ENCODE results near the gene NYNRIN. TPM values are rescaled to one million over a fixed set of nuclear protein-coding genes. Genes with fewer than 3 reads are reported as not detected.

The NYNRIN gene
- total RNA-seq, 1 experiment from 2014 or later = 2.7 TPM

- DNase-seq = no peak
- CTCF ChIA-PET = interaction anchor here (1.5 kb wide), 1 partner anchor 70 kb away, joined by 5 read pairs; no protein-coding TSS in a partner anchor
These were observed 37.5 kb upstream of the NYNRIN start for GRCh38 chr14:24361326-24361725.

DNA sequence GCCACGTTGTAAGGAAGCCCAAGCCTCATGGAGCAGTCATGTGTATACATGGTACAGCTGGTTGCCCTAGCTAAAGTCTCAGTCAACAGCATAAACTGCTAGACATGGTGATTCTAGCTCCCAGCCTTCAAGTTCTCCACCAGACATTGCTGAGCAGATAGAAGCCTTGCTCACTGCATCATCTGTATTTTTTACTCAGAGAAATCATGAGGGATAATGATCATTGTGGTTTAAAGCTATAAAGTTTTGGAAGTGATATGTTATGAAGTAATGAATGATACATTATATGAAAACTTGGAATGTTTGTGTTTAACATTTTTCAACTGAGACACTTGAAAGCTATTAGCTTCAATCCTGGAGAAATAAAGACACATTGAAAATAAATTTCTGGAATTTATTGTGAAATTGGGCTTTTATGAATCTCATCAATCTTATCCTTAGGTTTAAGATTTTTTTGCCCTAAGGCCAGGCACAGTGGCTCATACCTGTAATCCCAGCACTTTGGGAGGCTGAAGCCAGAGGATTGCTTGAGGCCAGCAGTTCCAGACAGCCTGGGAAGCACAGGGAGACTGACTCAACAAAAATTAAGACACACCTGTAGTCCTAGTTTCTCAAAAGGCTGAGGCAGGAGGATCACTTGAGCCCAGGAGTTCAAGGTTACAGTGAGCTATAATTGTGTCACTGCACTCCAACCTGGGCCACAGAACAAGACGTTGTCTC lies 36.4 kb upstream of the NYNRIN start:
- no peaks in the 10 kb centered on the region for H3F3A ChIP-seq (ENCODE audit: low read length, unreplicated experiment)
- CTCF ChIA-PET = interaction anchor here (1.5 kb wide), 1 partner anchor 69 kb away, joined by 5 read pairs; no protein-coding TSS in a partner anchor

More at GRCh38 chr14:24361326-24361725, 37.5 kb upstream of the NYNRIN start:
- Histone ChIP-seq H3K27ac (ENCODE audit: low read length) (no peak overlapping the region), H3K9ac (ENCODE audit: low read length) (no peak overlapping the region), H3K4me3 (ENCODE audit: low read length) (no peak overlapping the region), H4K20me1 (ENCODE audit: low read length) (no peaks in the 10 kb centered on the region), H3K79me2 (ENCODE audit: low read length) (no peaks in the 10 kb centered on the region), H3K36me3 (ENCODE audit: low read depth, low read length) (no peaks in the 10 kb centered on the region), H3K9me2 (replicated peaks; ENCODE audit: low read length) (no peaks in the 10 kb centered on the region), H3K9me3 (ENCODE audit: low read length) (no peaks in the 10 kb centered on the region), H2AFZ (ENCODE audit: low read length) (no peak overlapping the region), H3K4me1 (ENCODE audit: insufficient read depth, low read length) (peaks cover 15% of the 10 kb centered on the region), H3K27me3 (ENCODE audit: low read length) (no peaks in the 10 kb centered on the region), H3K4me2 (ENCODE audit: low read length) (no peak overlapping the region), H3F3A (ENCODE audit: low read length, unreplicated experiment) (no peaks in the 10 kb centered on the region)
- TF ChIP-seq EZH2 (IDR thresholded peaks at IDR 0.05; ENCODE audit: low read length, unreplicated experiment) (no peak), EZH2phosphoT487 (IDR thresholded peaks at IDR 0.05; ENCODE audit: borderline replicate concordance, low read length) (no peak)
- TF ChIP-seq, protein P1, sequence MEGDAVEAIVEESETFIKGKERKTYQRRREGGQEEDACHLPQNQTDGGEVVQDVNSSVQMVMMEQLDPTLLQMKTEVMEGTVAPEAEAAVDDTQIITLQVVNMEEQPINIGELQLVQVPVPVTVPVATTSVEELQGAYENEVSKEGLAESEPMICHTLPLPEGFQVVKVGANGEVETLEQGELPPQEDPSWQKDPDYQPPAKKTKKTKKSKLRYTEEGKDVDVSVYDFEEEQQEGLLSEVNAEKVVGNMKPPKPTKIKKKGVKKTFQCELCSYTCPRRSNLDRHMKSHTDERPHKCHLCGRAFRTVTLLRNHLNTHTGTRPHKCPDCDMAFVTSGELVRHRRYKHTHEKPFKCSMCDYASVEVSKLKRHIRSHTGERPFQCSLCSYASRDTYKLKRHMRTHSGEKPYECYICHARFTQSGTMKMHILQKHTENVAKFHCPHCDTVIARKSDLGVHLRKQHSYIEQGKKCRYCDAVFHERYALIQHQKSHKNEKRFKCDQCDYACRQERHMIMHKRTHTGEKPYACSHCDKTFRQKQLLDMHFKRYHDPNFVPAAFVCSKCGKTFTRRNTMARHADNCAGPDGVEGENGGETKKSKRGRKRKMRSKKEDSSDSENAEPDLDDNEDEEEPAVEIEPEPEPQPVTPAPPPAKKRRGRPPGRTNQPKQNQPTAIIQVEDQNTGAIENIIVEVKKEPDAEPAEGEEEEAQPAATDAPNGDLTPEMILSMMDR (conservative IDR thresholded peaks at IDR 0.05; ENCODE audit: low read depth, low read length) = no peak
- ATAC-seq = no peak
- POLR2A ChIA-PET (ENCODE audit: unreplicated experiment) = no interaction called here
- intact Hi-C loops (cut with micrococcal nuclease) = no loop called here
- BruUV-seq (replicated peaks) = no TSS peak

More for the DNA sequence above, 36.4 kb upstream of the NYNRIN start:
- ATAC-seq (no peak), DNase-seq (no peak)
- BruUV-seq (replicated peaks) = no TSS peak
- TF ChIP-seq, protein P1 (conservative IDR thresholded peaks at IDR 0.05; ENCODE audit: low read depth, low read length) = no peak
- TF ChIP-seq EZH2 (IDR thresholded peaks at IDR 0.05; ENCODE audit: low read length, unreplicated experiment) (no peak), EZH2phosphoT487 (IDR thresholded peaks at IDR 0.05; ENCODE audit: borderline replicate concordance, low read length) (no peak)
- no peaks in the 10 kb centered on the region for H3K9me3 ChIP-seq (ENCODE audit: low read length)
- POLR2A ChIA-PET (ENCODE audit: unreplicated experiment) = no interaction called here
- no peaks in the 10 kb centered on the region for H4K20me1 ChIP-seq (ENCODE audit: low read length)
- no peak overlapping the region for H3K27ac ChIP-seq (ENCODE audit: low read length)
- intact Hi-C loops (cut with micrococcal nuclease) = no loop called here
- H3K4me3 ChIP-seq (ENCODE audit: low read length) = no peak overlapping the region
- no peak overlapping the region for H3K9ac ChIP-seq (ENCODE audit: low read length)
- no peaks in the 10 kb centered on the region for H3K27me3 ChIP-seq (ENCODE audit: low read length)
- no peak overlapping the region for H2AFZ ChIP-seq (ENCODE audit: low read length)
- no peaks in the 10 kb centered on the region for H3K79me2 ChIP-seq (ENCODE audit: low read length)
- no peaks in the 10 kb centered on the region for H3K36me3 ChIP-seq (ENCODE audit: low read depth, low read length)
- H3K4me2 ChIP-seq (ENCODE audit: low read length) = no peak overlapping the region
- peaks cover 17% of the 10 kb centered on the region for H3K4me1 ChIP-seq (ENCODE audit: insufficient read depth, low read length)
- H3K9me2 ChIP-seq (replicated peaks; ENCODE audit: low read length) = no peaks in the 10 kb centered on the region

Measured in PC-3 (cell line).